GM12878 (cell line): ENCODE results near the gene STOML2. TPM values are rescaled to one million over a fixed set of nuclear protein-coding genes. Genes with fewer than 3 reads are reported as not detected.
A peak's percentile ranks its signal among the peaks of the same experiment; 100 is the strongest.

Source experiments
- BACH1 ChIP-seq: fragments of 450-650 bp; IDR thresholded peaks from 2 replicates; pipeline ENCODE4 v1.6.1; 2017; ENCODE audit warnings: mild to moderate bottlenecking, borderline replicate concordance
- CHD2 ChIP-seq: IDR thresholded peaks from 2 replicates; pipeline ENCODE4 v1.6.1; 2011; ENCODE audit warnings: low read depth, low read length, improper control_type of control experiment, borderline replicate concordance
- CREM ChIP-seq: IDR thresholded peaks from 2 replicates; pipeline ENCODE4 v1.6.1; 2014; ENCODE audit warnings: antibody characterized with exemption, low read depth
- DPF2 ChIP-seq: fragments of 450-650 bp; IDR thresholded peaks from 2 replicates; pipeline ENCODE4 v1.6.1; 2017; ENCODE audit warnings: mild to moderate bottlenecking
- EGR1 ChIP-seq, 2 experiments: IDR thresholded peaks; 1 replicate in 1 of 2; 2 replicates in 1 of 2; pipeline ENCODE4 v1.6.1; 2011 to 2012; ENCODE audit warnings: low read depth in 2 of 2, low read length in 2 of 2, borderline replicate concordance in 1 of 2, mild to moderate bottlenecking in 1 of 2, moderate library complexity in 1 of 2
- HCFC1 ChIP-seq: fragments of 150-350 bp; IDR thresholded peaks from 2 replicates; pipeline ENCODE4 v1.6.1; 2014; ENCODE audit warnings: low read length
- IRF4 ChIP-seq: IDR thresholded peaks from 2 replicates; pipeline ENCODE4 v1.6.1; 2011; ENCODE audit warnings: low read depth, low read length
- KAT2A ChIP-seq: conservative IDR thresholded peaks from 2 replicates; pipeline ENCODE4 v1.6.1; 2011; ENCODE audit warnings: low read depth, low read length; ENCODE audit not compliant: control insufficient read depth
- KLF5 ChIP-seq: fragments of 450-650 bp; IDR thresholded peaks from 2 replicates; pipeline ENCODE4 v1.6.1; 2014; ENCODE audit warnings: mild to moderate bottlenecking; ENCODE audit not compliant: partially characterized antibody
- MTA3 ChIP-seq: IDR thresholded peaks from 2 replicates; pipeline ENCODE4 v1.6.1; 2012; ENCODE audit warnings: low read length, inconsistent platforms, borderline replicate concordance
- MXI1 ChIP-seq: fragments of 150-350 bp; IDR thresholded peaks from 2 replicates; pipeline ENCODE4 v1.6.1; 2011; ENCODE audit warnings: low read depth, mild to moderate bottlenecking, inconsistent platforms, low read length, improper control_type of control experiment
- NBN ChIP-seq: fragments of 450-650 bp; IDR thresholded peaks from 2 replicates; pipeline ENCODE4 v1.6.1; 2016
- NFXL1 ChIP-seq: fragments of 450-650 bp; IDR thresholded peaks from 2 replicates; pipeline ENCODE4 v1.6.1; 2017; ENCODE audit warnings: antibody characterized with exemption, mild to moderate bottlenecking, borderline replicate concordance
- NKRF ChIP-seq: fragments of 450-650 bp; conservative IDR thresholded peaks from 2 replicates; pipeline ENCODE4 v1.6.1; 2017; ENCODE audit warnings: mild to moderate bottlenecking, moderate library complexity
- NRF1 ChIP-seq: conservative IDR thresholded peaks from 2 replicates; pipeline ENCODE4 v1.6.1; 2011; ENCODE audit warnings: mild to moderate bottlenecking, low read depth, low read length, improper control_type of control experiment
- PAX5 ChIP-seq: IDR thresholded peaks from 2 replicates; pipeline ENCODE4 v1.6.1; 2011; ENCODE audit warnings: low read depth, low read length, borderline replicate concordance
- POU2F2 ChIP-seq: IDR thresholded peaks from 3 replicates; pipeline ENCODE4 v1.6.1; 2011; ENCODE audit warnings: low read depth, mild to moderate bottlenecking, low read length, borderline replicate concordance
- RFX5 ChIP-seq: IDR thresholded peaks from 2 replicates; pipeline ENCODE4 v1.6.1; 2011; ENCODE audit warnings: low read depth, low read length, improper control_type of control experiment
- SIN3A ChIP-seq: IDR thresholded peaks from 2 replicates; pipeline ENCODE4 v1.6.1; 2012; ENCODE audit warnings: low read depth, low read length, improper control_type of control experiment
- SIX5 ChIP-seq: IDR thresholded peaks from 2 replicates; pipeline ENCODE4 v1.6.1; 2011; ENCODE audit warnings: mild to moderate bottlenecking, low read depth, low read length, moderate library complexity; ENCODE audit not compliant: severe bottlenecking
- SMAD5 ChIP-seq: IDR thresholded peaks from 2 replicates; pipeline ENCODE4 v1.6.1; 2016; ENCODE audit warnings: antibody characterized with exemption, low read depth
- STAT1 ChIP-seq: fragments of 450-650 bp; conservative IDR thresholded peaks from 2 replicates; pipeline ENCODE4 v1.6.1; 2014; ENCODE audit warnings: antibody characterized with exemption, mild to moderate bottlenecking
- STAT3 ChIP-seq: IDR thresholded peaks from 2 replicates; pipeline ENCODE4 v1.6.1; 2011; ENCODE audit warnings: low read depth, low read length, improper control_type of control experiment
- TCF12 ChIP-seq: IDR thresholded peaks from 2 replicates; pipeline ENCODE4 v1.6.1; 2011; ENCODE audit warnings: low read depth, mild to moderate bottlenecking, low read length
- YY1 ChIP-seq: IDR thresholded peaks from 2 replicates; pipeline ENCODE4 v1.6.1; 2011; ENCODE audit warnings: low read depth, mild to moderate bottlenecking, low read length
- ZBED1 ChIP-seq: IDR thresholded peaks from 2 replicates; pipeline ENCODE4 v1.6.1; 2016; ENCODE audit warnings: borderline replicate concordance
- polyA plus RNA-seq, 11 experiments: library from polyadenylated mRNA; depleted of rRNA in 4 of 11; unstranded in 6 of 11; stranded (reverse) in 5 of 11; fragments of >200 nt; fragmentation: Nextera tagmentation in 4 of 11; fragmentation: Illumina TruSeq in 1 of 11; extraction: Ambion mirVana in 4 of 11; extraction: Trizol in 1 of 11; gene quantifications; 1 replicate in 1 of 11; 2 replicates in 10 of 11; pipeline versions ENCODE4 v1.2.1 to v1.2.3, GENCODE V29; 2011 to 2016; ENCODE audit warnings: inconsistent platforms in 2 of 11, missing spikeins in 2 of 11, low read depth in 1 of 11
- total RNA-seq, 4 experiments: library from RNA; depleted of rRNA in 3 of 4; stranded (reverse); fragments of >200 nt in 3 of 4; fragmentation: Illumina TruSeq in 1 of 4; extraction: Trizol in 1 of 4; gene quantifications; 2 replicates each; pipeline versions ENCODE4 v1.2.1 to v1.2.3, GENCODE V29; 2013 to 2021
- TF ChIP-seq, protein P1 (sequence below): fragments of 450-650 bp; IDR thresholded peaks from 2 replicates; pipeline ENCODE4 v1.6.1; 2018; ENCODE audit warnings: mild to moderate bottlenecking, low read depth, moderate library complexity; ENCODE audit not compliant: partially characterized antibody
- TF ChIP-seq, protein P2 (sequence below): IDR thresholded peaks from 2 replicates; pipeline ENCODE4 v1.6.1; 2012; ENCODE audit warnings: low read depth, low read length, improper control_type of control experiment

The STOML2 gene
- total and polyA plus RNA-seq, 10 of the 15 experiments (the other 5 are each of a cell fraction or from before 2014, with no cell fraction given), result 112 to 284 (median 207) TPM

DNA sequence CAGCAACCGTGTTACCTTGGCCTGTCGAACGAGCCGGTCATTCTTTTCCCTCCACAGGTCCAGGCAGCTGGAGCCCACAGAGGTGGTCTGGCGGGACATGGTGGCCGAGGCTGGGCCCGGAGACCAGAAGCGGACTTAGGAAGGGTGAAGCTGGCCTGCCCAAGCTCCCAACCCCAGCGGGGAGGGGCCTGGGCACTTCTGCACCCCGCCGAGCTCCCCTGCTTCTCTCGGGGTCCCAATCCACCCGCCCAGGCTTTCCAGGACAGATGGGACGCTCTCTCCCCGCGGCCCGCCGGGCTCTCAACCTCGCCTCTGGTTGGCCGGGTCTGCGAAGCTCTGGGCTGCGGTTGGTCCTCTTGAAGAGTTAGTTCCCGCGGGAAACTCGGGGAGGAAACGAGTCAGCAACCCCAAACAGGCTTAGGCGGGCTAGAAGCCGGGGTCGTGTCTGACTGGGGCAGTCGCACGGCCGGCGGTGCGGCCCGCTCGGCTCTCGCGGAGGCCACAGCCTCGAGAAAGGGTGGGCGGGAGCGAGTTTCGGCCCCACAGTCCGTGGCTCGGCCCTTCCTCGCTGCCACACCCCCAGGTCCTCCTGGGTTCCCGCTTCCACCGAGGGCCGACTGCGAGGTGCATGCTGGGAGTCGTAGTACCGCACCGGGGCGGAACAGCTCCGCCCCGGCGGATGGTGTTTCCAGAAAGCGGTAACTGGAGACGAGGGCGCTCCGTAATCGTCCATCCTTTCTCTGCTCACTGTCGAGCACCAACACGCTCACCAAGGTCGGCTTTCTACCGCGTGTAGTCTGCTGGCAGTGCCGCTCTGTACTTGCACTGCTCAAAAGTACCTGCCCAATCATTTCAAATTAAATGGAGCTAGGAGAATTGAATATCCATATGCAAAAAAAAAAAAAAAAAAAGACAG is 23.2 kb downstream of the STOML2 start, which contains the start of gene FANCG (continued):
- TF ChIP-seq TCF12 (no peak), STAT3 (no peak), BACH1 (peak; percentile 77), KAT2A (no peak), CHD2 (peak; percentile 87), NKRF (peak; percentile 96), MTA3 (no peak; the same call in 1 of the 2 replicates), DPF2 (peak; percentile 51), PAX5 (peak; percentile 16; the same call in 1 of the 2 replicates), MXI1 (peak; percentile 58; the same call in 1 of the 2 replicates), EGR1 (IDR thresholded peaks at IDR 0.05; ENCODE audit: borderline replicate concordance in 1 of 2, low read depth in 2 of 2, low read length in 2 of 2) (peak in 1 of 2 experiments; percentile 42; a peak in 1 of 3 replicates), STAT1 (peak; percentile 14; the same call in 1 of the 2 replicates), POU2F2 (peak; percentile 72), NBN (peak; percentile 82; the same call in 1 of the 2 replicates), RFX5 (peak; percentile 9; the same call in 1 of the 2 replicates), NRF1 (no peak), SIX5 (peak; percentile 80), KLF5 (no peak), HCFC1 (peak; percentile 86), CREM (peak; percentile 58; the same call in 1 of the 2 replicates), IRF4 (0 out of 2 replicates have a peak, but pooled peaks have one; percentile 32), NFXL1 (no peak), ZBED1 (no peak), SIN3A (peak; percentile 87), SMAD5 (peak; percentile 76; the same call in 1 of the 2 replicates), YY1 (peak; percentile 82)
- TF ChIP-seq, protein P1, sequence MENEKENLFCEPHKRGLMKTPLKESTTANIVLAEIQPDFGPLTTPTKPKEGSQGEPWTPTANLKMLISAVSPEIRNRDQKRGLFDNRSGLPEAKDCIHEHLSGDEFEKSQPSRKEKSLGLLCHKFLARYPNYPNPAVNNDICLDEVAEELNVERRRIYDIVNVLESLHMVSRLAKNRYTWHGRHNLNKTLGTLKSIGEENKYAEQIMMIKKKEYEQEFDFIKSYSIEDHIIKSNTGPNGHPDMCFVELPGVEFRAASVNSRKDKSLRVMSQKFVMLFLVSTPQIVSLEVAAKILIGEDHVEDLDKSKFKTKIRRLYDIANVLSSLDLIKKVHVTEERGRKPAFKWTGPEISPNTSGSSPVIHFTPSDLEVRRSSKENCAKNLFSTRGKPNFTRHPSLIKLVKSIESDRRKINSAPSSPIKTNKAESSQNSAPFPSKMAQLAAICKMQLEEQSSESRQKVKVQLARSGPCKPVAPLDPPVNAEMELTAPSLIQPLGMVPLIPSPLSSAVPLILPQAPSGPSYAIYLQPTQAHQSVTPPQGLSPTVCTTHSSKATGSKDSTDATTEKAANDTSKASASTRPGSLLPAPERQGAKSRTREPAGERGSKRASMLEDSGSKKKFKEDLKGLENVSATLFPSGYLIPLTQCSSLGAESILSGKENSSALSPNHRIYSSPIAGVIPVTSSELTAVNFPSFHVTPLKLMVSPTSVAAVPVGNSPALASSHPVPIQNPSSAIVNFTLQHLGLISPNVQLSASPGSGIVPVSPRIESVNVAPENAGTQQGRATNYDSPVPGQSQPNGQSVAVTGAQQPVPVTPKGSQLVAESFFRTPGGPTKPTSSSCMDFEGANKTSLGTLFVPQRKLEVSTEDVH, result peak; percentile 84
- TF ChIP-seq, protein P2, sequence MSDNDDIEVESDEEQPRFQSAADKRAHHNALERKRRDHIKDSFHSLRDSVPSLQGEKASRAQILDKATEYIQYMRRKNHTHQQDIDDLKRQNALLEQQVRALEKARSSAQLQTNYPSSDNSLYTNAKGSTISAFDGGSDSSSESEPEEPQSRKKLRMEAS, result 0 out of 2 replicates have a peak, but pooled peaks have one; percentile 14
